Activated CD8-positive, alpha-beta memory T cell treated with anti-CD3 and anti-CD28 coated beads for 4 hours (primary cell): ENCODE measurements around the gene B3GALT6.
"Not testable (repeated sequence)": the region's sequence is repeated elsewhere in the genome, so short reads cannot be mapped to it uniquely, and the experiment has no call there.

Source experiments
- DNase-seq, 2 donors: peaks; one replicate each; pipeline ENCODE4 v3.0.0-alpha.2; 2020; ENCODE audit warnings: low read depth in 2 of 2

Gene B3GALT6

DNA sequence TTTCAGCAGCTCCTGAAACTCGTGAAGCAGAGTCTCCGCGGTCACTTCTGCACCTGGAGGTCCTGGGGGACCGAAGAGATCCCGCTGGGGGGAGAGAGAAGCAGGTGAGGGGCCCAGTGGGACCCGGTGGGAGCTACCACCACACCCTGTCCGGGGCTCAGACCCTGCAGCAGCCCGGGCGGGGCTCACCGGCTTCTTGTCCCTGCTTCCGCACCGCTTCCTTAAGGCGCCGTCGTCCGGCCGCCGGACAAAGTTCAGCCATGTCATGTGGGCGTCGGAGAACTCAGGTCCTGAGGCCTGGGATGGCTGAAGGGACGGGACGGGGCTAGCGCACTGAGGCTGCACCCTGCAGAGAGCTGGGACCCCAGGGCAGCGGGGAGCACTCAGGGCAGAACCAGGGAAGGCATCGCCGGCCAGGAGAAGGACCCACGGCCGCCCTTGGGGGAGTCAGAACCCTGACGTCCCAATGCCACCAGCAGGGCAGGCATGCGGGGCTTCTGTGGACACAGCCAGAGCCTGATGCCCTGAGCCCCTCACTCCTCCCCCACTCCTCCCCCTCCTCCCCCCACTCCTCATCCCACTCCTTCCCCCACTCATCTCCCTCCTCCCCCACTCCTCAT is 12.3 kb downstream of the B3GALT6 start:
- no peak for DNase-seq

DNA sequence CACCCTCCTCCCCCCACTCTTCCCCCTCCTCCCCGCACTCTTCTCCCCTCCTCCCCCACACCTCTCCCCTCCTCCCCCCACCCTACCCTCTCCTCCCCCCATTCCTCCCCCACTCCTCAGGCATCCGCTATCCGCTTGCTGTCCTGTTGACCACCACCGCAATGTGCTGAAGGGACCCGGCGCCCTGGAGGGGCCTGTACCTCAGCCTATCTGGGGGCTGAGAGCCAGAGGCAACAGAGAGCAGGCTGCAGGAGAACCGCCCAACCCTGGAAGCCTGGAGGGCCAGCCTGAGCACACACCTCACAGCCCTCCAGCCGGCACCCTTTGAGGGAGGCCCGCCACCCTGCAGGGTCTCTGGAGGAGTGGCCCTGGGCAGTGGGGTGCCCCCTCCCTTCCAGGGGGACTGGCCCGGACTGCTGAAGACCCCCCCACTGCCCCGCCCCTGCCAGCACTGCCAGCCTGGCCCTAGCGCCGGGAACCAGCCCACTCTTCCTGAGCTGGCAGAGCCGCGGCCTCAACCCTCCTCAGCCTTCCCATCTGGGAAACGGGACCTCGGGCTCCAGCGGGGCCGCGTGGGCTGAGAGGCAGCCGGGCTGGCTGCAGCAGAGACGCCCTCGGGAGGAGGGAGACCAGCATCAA is 13.3 kb downstream of the B3GALT6 start:
- DNase-seq: no peak

DNA sequence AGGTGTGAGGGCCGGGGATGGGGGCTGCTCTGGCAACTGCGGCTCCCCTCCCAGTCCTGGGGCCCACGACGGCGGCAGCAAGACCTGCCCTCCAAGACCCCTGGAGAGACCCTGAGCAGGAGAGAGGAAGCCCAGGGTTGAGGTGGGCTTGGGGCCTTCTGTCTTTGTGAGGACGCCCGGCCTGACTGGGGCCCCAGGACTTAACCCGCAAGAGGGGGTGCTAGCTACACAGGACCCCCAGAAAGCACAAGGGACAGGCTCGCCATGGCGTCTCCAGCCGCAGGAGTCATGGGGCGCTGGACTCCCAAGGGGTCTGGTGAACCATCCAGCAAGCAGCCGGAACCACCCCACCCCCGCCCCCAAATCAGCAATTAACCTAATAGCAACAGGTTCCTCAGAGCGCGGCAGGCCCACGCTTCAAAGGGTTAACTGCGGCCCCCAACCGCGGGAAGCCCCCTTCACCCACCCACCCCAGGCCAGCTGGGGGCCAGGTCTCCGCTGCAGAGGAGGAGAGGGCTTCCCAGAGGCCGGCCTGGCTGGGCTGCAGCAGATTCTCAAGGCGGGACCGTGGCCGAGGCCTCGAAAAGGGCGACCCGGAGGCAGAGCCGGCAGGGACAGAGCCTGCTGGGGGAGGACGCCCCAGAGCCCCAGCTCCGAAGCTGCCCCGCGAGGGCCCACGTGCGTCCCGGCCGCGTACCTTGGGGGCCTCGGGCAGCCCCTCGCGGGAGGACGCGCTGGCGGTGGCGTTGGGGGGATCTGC is 14.0 kb downstream of the B3GALT6 start:
- no peak for DNase-seq

DNA sequence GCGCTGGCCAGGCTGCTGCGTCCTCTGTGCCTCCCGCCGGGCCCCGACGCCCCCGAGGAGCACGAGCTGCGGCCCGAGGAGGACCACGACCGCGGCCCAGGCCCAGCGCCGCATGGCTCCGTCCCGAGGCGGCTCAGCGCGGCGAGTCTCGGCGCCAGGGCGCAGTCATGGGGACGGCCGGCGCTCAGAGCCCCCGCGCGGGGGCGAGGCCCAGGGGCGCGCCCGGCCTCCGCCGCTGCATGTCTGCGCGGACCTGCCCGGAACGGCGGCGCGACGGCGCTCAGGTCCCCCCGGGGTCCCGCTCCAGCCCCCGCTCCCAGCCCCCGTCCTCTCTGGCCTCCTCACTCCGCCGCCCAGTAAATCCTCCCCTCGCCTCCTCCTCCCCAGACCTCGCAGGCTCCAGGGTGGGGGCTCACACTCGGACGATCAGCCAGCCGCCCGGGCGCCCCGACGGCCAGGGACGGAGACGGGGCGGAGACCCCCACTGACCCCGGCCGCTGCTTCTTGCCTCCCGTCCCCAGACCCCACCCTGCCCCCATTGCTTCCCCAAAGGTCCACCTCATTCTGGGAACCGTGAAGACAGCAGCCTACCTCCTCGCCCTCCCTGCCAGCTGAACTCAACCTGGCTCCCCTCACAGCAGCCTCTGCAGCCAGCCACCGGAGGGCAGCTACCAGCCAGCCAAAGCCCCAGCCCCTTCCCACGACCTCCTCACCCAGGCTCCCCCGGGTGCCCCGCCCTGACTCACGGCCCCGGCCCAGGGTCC is 14.7 kb downstream of the B3GALT6 start, which contains the start of gene C1QTNF12:
Gene C1QTNF12 (minus strand): TSS at position 146 of the 764 bp plus-strand sequence. CDS start 32 bp downstream, at position 114.
- no peak for DNase-seq

DNA sequence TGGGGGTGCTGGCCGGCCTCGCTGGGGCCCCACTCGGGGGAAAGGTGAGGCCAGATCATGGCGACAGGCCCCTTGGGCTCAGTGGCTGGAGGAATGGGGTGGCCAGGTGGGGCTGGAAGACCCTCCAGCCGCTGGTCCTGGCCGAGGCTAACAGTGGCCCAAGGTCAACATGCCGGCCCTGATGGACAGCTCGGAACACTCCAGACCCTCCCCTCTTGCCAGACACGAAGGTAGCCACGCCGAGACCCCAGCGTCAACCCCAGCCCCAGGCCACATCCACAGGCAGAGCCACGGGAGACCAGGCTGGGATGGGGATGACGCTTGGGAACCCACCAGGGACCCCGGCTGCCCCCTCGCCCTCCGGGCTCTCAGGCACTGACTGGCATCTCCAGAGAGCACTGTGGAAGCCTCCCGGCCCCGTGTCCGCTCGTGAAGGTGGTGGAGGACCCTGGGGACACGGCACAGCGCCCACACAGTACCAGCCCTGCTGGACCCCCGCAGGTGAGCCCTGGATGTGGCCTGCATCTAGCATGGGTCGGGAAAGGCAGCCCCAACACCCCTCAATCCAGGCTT is 15.4 kb downstream of the B3GALT6 start:
- DNase-seq: no peak

DNA sequence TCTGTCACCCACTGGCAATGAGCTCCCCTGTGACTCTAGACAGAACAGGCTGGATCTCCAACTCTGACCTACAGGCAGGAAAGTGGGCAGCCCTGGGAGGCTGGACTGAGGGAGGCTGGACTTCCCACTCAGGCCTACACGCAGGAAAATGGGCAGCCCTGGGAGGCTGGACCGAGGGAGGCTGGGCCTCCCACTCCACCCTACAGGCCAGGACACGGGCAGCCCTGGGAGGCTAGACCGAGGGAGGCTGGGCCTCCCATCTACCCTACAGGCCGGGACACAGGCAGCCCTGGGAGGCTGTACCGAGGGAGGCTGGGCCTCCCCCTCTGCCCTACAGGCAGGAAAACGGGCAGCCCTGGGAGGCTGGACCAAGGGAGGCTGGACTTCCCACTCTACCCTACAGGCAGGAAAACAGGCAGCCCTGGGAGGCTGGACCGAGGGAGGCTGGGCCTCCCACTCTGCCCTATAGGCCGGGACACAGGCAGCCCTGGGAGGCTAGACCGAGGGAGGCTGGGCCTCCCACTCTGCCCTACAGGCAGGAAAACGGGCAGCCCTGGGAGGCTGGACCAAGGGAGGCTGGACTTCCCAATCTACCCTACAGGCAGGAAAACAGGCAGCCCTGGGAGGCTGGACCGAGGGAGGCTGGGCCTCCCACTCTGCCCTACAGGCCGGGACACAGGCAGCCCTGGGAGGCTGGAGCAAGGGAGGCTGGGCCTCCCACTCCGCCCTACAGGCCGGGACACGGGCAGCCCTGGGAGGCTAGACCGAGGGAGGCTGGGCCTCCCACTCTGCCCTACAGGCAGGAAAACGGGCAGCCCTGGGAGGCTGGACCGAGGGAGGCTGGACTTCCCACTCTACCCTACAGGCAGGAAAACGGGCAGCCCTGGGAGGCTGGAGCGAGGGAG is 16.2 kb downstream of the B3GALT6 start:
- not testable (repeated sequence) for DNase-seq

DNA sequence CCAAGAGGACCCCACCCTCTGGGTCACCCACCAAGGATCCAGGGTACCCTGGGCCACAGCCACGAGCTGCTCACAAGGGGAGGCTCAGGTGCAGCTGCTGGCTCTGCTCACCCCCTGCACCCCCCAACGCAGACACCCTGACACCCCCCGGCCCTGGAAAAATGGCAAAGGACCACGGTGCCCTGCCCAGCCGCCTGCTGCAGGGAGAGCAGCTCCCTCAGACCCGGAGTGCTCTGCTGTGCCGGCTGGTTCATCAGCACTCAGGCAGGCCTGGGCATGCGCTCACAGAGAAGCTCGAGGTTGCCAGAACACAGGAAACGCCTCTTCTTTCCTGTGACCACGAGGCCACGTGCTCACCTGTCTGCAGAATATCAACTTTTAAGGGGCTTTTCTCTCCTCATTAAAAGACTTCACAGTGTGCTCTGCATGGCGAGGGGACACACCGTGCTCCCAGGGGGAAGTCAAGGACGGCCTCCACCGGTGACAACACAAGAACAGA is 18.8 kb downstream of the B3GALT6 start:
- peak; percentile 53 to 59 for DNase-seq

DNA sequence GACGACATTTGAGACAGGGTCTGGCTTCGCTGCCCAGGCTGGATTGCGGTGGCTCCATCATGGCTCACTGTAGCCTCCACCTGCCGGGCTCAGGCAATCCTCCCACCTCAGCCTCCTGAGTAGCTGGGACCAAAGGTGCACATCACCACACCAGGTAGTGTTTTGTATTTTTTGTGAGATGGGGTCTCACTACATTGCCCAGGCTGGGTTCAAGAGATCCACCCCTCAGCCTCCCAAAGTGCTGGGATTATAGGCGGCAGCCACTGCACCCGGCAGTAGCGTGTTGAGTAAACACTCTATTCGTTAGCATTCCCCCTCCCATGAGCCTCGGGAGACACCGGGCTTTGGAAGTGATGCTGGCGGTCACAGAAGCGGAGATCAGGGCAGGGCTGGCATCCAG is 21.3 kb downstream of the B3GALT6 start:
- DNase-seq: no peak

DNA sequence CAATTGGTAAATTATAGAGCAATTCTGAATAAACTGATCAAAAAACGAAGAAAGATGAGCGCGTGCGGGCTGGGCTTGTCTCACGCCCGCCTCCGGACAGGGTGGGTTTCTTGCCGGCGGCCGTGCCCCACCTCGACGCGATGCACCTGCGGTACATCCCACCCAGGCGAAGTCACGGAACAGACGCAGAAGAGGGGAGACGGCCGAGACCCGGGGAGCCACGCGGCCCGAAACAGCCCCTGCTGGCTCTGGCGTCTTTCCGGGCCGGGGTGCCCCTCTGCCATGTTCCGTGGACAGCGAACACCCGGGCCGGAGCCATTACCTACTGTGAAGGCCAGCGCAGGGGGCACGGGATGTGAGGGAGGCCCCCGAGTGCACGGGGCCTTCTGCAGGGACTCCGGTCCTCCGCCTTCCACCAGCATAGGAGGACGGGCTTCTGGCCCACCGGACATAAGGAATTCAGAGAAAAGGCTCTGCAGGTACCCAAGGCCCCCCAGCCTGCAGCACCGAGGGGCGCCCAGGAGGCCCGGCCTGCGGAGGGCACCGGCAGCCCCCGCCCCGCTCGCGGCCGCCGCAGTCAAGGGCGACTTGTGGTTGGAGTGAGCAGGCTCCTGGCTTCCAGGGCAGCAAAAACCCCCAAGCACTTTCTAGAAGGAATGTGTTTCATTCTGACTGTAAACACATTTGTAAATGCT is 22.1 kb downstream of the B3GALT6 start:
- no peak for DNase-seq

DNA sequence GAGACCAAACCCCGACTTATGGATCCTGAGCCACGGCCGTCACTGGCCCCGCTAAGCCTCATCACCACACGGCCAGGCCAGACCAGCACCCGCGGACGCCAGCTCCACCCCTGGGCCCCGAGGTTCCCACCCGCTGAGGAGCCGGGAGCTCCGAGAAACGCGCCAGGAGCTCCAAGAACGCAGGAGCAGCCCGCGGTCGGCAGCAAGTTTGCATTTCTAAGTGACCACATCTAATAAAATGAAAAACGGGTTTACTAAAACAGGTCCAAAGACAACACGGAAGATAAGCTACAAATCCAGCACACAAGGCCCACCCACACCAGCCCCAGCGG is 22.6 kb downstream of the B3GALT6 start:
- DNase-seq: no peak

DNA sequence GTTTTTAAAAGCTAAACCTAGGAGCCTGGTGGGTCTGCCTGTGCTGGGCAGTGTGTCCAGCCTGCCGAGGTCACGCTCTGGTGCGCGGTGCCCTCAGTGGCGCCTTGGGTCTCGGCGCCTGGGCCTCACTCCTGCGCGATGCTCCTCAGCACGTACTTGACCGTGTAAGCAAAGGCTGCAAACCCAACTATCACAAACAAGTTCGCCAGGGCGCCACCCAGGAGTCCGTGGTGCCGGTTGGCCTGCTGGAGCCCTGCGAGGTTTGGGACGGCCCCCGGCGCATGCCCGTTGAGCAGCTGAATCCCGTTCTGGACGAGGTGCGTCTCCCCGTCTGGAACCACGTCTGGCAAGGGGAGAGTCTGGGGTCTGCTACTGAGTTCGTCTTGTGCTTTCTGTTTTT is 23.0 kb downstream of the B3GALT6 start:
- DNase-seq: no peak

DNA sequence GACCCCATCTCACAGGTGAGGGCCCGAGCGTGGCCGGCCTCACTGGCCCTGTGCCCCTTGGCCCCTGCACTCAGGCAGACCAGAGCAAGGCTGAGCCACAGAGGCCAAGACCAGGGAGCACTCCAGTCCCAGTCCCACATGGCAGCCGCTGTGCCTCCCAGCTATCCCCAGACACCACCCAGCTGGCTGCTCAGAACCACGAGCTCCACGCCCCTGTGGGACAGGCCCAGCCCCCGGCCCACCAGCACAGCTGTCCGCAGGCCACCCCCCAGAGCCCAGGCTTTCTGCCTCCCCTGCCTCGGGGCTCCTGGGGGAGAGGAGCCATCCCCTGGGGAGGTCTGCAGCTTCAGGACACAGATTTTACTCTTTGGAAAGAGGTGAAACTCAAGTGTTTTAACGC is 23.6 kb downstream of the B3GALT6 start:
- no peak for DNase-seq

DNA sequence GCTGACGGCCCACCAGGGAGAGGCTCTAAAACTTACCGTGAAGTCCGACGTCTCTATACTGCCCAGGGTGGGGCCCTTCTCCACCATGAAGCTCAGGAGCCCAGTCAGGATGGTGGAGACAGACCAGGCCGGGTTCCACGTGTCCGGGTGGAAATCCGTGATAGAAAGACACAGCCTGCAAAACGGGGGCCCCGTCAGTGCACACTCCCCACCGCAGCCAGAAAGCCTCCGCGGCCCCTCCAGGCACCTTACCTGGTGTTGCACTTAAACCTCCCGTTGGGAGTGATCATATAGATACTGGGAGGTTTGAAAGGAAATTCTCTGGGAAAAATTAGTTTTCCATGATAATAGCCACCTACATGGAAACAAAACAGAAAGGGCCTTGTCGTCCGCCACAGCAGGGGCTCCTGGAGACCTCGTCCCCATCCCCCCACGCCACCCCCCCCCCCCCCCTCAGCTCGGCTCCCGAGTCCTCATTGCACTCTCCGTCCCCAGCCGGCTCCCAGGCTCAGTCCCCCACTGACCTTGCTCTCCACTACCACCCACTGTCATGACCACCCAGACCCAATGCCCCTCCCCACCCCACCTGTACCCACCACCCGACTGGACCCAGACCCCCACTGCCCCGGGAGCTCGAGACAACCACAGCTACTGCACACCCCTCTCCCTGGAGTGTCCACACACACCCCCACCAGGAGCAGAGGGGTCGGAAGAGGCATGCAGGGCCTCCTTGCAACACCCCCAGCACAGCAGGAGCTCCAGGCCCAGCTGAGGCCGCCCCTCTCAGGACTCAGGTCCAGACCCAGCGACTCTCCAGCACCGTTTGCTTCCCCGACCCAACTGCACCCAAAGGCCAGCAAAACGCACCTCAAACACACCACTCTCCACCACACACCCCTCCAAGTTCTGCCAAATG is 25.2 kb downstream of the B3GALT6 start:
- no peak for DNase-seq

DNA sequence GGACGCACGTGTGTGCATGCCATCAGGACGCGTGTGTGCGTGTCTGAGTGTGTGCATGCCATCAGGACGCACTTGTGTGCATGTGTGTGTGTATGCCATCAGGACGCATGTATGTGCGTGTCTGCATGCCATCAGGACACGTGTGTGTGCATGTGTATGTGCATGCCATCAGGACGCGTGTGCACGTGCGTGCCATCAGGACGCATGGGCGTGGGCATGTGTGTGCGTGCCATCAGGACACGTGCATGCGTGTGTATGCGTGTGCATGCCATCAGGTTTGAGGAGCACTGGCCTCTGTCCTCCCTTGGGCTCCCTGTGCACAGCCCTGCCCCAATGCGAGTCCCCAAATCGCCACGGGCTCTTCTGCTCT is 27.1 kb downstream of the B3GALT6 start:
- DNase-seq: no peak

DNA sequence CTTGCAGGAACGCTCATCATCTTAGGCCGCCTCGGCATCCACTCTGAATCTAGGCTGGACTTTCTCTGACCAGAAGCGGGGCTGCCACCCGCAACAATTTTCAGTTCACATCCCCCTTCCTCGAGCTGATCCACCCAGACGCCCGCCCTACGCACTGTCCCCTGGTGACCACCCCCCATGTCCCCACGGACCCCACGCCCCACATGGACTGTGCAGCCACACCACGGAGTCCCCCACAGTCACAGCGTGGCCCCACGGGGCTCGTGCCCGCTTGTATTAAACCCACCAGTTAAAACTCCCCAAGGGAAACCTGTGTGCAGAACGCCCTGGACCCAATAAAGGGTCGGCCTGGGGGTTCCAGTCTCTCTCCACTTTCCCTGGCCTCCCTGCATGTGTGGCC is 27.5 kb downstream of the B3GALT6 start:
- no peak for DNase-seq

DNA sequence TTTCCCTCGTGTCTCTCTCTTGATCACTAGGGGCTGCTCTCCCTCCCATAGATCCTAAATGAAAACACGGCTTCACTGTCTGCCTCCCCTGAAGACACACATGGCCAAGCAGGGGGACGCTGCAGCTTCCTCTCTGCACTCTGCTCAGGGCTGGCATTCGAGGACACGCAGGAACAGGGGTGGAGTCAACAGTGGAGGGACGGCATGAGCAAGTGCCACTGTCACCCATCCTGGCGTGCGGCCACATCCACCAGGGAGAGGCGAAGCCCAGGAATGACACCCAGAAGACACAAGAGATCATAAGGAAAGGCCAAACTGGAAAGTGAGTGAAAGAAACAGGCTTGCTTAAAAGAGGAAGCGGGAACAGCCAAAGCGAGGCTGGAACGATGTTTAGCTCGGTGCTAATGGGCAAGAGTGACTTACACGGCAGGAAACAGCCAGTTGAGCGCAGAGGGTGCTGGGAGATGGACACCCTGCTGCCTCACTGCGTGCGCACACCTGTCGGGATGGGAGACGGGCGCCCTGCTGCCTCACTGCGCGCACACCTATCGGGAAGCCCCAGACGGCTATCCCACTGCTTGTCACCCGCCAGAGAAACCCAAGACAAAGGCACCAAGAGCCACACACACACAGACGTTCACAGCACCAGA is 28.0 kb downstream of the B3GALT6 start:
- no peak for DNase-seq

DNA sequence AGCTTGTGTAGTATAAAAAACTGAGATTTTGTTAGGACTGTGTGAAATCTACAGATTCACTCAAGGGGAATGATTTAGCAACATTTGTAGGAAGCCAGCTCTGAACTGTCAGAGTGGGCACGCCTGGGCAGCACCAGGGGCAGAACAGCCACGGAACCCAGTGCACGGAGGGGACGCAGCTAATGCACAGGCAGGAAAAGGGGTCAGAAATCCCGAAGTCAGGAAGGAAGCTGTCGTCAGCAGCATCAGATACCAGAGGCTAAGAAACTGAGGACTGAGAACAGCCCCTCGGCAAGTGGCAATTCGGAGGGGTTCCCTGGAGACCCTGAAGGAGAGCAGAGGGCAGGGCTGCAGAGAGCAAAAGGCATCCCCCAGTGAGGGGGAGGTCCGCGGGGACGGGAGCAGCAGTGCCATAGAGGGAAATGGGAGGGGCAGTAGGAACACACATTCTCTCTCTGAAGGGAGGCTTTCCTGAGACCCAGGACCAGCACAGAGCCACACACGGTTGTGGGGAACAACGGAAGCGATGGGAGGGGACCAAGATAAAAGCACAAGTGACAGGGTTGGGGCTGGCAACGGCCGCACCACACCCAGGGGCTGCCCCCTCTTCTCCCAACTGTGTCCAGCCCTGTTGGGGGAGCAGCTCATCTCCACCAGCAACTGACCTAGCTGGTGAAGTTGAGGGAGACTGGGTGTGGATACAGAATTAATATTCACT is 29.0 kb downstream of the B3GALT6 start:
- no peak for DNase-seq

DNA sequence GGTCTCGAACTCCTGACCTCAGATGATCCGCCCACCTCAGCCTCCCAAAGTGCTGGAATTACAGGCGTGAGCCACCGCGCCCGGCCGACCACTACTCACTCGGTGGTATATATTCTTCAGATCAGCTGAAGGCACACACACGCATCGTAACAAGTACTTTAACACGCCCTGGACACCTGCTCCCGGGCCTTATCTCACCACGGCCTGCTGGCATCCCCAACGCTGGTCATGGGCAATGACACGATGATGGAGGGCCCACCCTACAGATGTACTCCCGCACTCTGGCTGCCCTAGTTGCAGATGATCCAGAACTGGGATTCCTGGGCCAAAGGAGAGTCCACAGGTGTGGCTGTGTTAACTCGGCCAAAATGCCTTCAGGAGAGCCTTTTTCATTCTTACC is 30.0 kb downstream of the B3GALT6 start:
- DNase-seq: no peak
